Measurements from ENCODE around the gene NFKBIL1.
"Not testable (repeated sequence)": the region's sequence is repeated elsewhere in the genome, so short reads cannot be mapped to it uniquely, and the experiment has no call there.

Gene NFKBIL1

DNA sequence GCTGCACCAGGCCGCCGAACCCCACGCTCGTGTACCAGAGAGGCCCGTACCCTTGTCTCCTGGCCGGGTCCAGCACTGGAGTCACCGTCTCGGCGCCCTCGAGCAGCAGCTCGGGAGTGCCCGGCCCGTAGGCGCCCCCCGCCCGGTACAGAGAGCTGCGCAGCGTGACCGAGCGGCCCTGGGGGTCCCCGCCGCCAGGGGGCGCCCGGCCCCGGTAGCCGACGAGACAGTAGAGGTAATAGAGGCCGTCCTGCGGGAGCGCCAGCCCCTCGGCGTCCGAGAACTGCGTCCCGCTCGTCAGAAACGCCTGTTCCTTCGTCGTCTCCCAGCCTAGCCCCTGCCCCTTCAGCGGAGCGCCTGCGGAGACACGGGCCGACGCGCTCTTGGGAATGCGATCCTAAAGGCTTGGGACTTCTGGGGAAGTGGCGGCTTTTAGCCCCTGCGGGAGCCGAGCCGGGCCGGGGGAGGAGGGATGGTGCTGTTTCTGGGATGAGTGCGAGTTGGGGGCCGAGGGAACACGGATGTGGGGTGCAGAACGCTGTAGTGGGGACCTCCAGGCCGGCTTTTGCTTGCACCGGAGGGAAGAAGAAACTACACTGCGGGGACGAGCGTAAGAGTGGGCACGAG, 33.5 kb downstream of the NFKBIL1 start:
- DNase-seq (ENCODE audit: low read depth in 2 of 2): peak; percentile 85 to 87

DNA sequence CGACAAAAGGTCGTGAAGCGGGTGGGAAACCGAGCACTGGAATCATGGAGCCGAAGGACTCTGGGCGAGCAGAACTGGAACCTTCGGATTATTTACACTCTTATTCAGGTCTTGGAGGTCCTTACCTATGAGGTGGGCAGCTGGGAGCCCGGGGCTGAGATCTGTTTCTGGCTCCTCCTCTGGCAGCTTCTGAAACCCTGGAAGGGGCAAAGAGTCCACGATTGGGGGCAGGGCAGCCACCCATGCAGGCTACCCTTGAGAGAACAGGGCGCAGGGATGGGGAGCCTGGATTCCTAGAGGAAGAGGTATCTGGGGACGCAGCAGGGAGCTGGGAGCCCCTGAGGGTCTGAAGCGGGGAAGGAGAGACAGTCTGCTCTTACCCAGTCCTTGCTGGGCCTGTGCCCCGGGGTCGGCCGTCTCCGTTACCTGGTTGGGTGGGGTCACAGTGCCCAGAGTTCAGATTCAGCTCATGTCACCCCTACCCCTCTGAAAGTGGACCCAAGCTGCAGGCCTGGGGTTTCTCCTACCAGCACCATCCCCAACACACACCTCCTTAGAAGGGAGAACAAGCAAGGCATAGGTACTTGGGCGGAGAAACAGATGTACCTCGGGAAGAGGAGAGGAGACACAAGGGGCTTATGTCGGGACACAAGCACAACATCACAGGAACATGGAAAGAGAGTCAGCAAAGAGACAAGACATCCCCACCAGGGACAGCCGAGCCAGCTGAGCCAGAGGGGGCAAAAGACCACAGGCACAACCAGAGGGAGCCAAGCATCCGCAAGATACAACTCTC, 34.2 kb downstream of the NFKBIL1 start:
- DNase-seq (ENCODE audit: low read depth in 2 of 2): no peak

DNA sequence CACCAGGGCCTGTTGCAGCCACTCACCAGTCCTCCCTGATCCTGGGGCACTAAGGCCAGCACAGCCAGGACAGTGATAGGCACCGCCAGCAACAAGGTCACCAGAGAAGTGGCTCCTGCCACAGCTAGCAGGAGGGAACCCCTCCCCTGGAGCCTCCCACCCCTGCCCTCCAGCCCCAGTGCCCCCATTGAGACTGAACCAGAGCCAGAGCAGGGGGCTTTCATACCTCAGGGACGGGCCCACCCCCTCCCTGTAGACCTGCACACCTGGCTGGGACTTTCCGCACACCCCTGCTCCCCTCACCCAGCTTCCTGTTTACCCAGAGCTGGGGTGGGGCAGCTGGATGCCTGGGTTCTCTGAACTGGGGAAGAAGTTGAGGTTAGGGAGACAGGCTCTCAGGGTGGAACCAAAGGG, 34.8 kb downstream of the NFKBIL1 start, which contains the start of gene LTB:
Gene LTB, minus strand, starts transcription at position 195 of the 414 bp plus-strand sequence. Its CDS starts 7 bp downstream, at position 188.
- no peak for DNase-seq (ENCODE audit: low read depth in 2 of 2)

DNA sequence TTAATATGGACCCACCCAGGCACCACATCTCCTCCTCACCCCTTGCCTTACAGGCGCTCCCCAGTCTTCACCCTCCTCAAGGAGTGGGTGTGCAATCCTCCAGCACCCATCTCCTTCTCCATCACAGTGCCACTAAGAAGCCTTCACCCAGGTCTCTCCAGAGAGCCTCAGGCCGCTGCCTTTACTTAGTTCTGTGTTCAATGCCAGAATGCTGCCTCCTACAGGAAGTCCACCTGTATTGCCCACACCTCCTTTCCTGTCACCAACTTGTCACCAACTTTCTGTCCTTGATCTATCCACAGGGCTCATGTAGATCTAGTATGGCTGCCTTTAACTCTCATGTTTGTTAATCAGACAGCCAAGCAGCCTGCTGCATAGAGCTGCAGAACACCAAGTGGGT, 38.1 kb downstream of the NFKBIL1 start:
- DNase-seq (ENCODE audit: low read depth in 2 of 2): no peak

DNA sequence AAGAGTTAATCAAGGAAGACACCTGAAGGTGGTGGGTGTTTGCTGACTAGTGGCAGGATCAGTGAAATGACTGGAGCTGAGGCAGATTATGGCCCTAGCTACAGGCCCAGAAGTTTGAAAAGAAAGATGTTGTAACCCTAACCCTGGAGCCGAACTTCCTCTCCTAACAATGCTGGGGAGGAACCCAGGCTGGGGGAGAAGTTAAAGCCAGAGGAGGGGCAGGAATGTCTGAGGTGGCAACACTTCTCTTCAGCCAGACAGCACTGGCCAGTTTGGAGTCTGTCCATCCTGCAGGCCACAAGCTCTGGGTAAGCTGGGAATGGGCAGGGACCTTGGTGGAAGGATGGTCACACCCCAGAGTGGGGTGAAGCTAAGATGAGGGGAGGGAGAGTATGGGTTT, 38.6 kb downstream of the NFKBIL1 start, which contains the start of gene LST1:
Gene LST1, plus strand, starts transcription at position 270 of the 400 bp plus-strand sequence. CDS start 1,023 bp downstream, outside the sequence.
- no peak for DNase-seq (ENCODE audit: low read depth in 2 of 2)

DNA sequence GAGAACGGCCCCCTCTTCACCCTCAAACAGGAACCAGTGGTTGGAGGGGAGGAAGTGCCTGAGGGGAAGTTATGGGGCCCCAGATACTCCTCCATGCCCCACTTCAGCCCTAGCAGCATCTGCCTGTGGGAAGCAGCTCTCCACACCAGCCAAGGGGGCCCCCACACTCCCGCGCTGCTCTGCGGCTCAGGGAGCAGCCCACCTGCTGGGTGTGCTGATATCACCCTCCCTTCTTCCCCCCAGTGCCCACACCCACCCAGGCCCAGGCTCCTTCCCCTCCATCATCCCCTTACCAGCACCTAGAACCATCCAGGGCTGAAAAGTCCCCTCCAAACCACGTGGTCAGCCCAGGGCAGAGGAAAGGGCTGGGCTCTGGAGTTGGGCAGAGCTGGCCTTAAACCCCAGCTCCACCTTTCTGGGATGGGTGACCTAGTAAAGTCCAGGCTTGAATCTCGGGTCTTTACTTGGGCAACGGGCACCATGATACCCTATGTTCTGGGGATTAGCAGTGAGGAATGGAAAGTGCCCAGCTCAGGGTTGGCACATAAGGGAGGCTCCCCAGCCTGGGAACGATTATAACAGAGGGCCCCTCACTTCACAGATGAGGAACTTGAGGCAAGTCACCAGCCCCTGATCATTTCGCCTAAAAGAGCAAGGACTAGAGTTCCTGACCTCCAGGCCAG, 39.3 kb downstream of the NFKBIL1 start:
- no peak for DNase-seq (ENCODE audit: low read depth in 2 of 2)

DNA sequence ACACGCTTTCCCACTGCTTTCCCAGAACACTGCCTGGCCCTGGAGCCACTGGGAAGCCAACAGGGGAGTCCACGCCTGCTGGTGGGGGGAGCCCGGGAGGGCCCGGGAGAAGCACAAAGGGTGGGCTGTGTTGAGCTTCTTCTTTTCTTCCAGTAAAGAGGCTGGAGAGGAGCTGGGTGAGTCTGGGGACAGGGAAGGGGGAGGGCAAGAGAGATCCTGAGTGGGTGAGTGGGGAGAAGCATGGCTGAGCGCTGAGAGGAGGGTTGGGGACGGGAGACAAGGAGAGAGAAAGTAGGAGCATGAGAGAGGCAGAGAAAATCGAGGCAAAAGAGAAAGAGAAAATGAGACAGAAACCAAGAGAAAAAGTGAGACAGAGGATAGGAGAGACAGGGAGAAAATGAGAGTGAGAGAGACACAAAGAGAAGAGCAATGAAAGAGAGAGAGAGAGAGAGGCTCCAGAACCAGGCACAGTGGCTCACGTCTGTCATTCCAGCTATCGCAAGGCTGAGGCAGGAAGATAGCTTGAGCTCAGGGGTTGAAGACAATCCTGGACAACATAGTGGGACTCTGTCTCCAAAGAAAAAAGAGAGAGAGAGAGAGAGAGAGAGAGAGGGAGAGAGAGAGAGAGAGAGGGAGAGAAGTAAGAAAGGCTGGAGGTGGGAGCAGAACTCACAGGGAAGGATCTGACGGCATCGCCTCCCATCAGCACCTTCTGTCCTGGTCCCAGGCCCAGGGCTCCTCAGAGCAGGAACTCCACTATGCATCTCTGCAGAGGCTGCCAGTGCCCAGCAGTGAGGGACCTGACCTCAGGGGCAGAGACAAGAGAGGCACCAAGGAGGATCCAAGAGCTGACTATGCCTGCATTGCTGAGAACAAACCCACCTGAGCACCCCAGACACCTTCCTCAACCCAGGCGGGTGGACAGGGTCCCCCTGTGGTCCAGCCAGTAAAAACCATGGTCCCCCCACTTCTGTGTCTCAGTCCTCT, 40.7 kb downstream of the NFKBIL1 start:
- no peak for DNase-seq (ENCODE audit: low read depth in 2 of 2)

DNA sequence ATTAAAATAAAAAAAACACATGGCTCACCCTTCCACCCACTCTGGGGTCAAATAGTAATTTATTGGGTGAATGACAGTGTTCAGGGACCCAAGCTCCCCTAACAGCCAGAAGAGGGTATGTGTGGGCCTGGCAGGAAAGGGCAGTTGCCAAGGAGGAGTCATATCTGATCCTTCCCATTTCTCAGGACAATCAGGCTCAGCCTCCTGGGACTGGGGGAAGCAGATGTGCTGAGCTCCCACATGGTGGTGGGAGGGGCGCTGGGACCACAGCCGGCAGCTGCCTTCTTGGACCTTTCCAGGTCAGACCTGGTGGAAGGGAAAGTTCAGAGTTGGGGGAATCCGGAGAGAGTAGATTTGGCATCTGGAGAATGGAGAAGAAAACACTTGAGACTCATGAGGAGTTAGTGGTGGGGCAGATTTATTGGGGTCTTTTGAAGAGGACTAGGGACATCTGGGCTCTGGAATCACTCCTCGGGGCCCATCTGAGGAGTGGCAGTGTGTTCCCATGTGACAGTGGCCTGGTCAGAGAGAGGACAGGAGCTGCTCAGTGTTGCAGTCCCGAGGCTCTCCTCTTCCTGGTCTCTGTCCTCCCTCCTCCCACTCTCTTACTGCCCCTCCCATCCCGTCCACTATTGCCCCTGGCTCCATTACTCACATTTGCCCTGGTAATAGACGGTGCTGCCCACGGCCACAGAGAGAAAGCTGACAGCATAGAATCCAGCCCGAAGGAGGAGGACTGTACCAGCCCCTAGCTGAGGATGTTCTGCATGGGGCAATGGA, 41.7 kb downstream of the NFKBIL1 start:
- no peak for DNase-seq (ENCODE audit: low read depth in 2 of 2)

DNA sequence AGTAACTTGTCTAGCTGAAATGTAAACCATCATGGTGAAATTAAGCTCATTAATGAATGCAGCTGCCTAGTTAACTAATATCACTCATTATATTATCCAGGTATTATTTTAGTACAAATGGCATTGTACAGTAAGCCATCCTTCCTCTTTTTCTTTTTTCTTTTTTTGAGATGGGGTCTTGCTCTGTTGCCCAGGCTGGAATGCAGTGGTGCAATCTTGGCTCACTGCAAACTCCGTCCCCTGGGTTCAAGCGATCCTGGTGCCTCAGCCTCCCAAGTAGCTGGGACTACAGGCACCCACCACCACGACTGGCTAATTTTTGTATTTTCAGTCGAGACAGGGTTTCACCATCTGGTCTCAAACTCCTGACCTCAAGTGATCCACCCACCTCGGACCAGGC, 43.3 kb downstream of the NFKBIL1 start:
- DNase-seq (ENCODE audit: low read depth in 2 of 2): not testable (repeated sequence)

DNA sequence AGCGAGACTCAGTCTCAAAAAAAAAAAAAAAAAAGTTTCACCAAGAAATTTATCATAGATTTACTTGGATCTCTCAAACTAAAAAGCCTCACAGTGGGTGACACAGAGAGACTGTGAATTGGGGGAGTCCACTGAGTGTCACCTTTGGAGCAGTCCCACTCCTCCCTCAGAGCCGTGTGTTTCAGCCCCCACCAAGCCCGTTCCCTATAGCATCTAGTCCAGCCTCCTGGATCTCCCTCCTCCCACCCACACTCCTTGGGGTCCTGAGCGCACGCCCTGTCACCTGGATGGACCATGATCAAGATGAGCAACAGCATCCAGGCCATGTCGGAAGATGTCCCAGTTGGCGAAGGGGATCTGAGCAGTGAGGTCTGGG, 45.0 kb downstream of the NFKBIL1 start:
- DNase-seq (ENCODE audit: low read depth in 2 of 2): no peak

DNA sequence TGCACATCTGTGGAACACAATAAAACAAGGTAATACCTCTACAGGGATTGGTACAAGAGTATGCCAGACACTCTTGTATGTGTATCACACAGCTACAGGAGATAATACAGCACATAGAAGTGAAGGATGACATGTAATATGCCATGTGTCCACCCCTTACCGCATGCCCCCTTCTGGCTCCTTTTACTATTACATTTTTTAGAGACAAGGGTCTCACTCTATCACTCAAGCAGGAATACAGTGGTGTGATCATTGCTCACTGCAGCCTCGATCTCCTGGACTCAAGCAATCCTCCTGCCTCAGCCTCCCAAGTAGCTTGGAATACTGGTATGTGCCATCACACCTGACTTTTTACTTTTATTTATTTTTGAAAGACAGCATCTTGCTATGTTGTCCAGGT, 49.6 kb downstream of the NFKBIL1 start:
- no peak for DNase-seq (ENCODE audit: low read depth in 2 of 2)

DNA sequence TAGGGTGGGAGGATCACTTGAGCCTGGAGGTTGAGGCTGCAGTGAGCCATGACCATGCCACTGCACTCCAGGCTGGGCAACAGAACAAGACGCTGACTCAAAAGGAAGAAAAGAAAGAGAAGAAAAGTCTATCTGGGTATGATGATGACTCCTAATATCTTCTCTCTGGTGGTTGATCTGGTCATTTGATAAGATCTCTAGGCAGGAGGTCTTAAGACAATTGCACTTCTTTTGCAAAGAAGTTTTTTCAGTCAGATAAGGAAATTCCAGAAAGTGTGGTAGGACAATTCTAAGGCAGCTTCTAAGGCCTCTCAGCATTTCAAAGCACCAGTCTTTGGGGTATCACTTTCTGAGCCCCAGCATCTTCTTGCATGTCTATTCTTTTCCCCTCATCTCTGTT, 59.9 kb downstream of the NFKBIL1 start:
- no peak for DNase-seq (ENCODE audit: low read depth in 2 of 2)

Data from stimulated activated CD4-positive, alpha-beta T cell treated with anti-CD3 and anti-CD28 coated beads, Interleukin-4, amount 100 ng/mL, for 48 hours (primary cell).